Fibroblast of the aortic adventitia (primary cell): ENCODE results near the gene SAFB. TPM values are rescaled to one million over a fixed set of nuclear protein-coding genes. Genes with fewer than 3 reads are reported as not detected.

Experiments used
- DNase-seq: peaks from one replicate; pipeline ENCODE4 v3.0.0-alpha.2; 2010; ENCODE audit warnings: low read depth
- H3K4me3 ChIP-seq: 2 replicates; pipeline ENCODE4 v1.5.1; 2011; ENCODE audit warnings: low read depth, mild to moderate bottlenecking, control low read depth, low read length, moderate library complexity
- CTCF ChIP-seq: IDR thresholded peaks from 2 replicates; pipeline ENCODE4 v1.5.1; 2011; ENCODE audit warnings: mild to moderate bottlenecking, low read length, control low read depth, inconsistent platforms; ENCODE audit not compliant: insufficient read depth
- total RNA-seq: library from RNA; depleted of rRNA; stranded (reverse); fragments of >200 nt; gene quantifications from 2 replicates; pipeline ENCODE4 v1.2.3, GENCODE V29; 2012; ENCODE audit warnings: low replicate concordance

SAFB gene
- total RNA-seq, 1 donor, result 43.5 TPM

- no peak overlapping the region for H3K4me3 ChIP-seq
- no peak for DNase-seq
- no peak for TF ChIP-seq CTCF
These were observed 82.7 kb downstream of the SAFB start for GRCh38 chr19:5705552-5705951.

GRCh38 chr19:5706876-5707573, 84.1 kb downstream of the SAFB start:
- no peak for TF ChIP-seq CTCF
- no peak overlapping the region for H3K4me3 ChIP-seq
- no peak for DNase-seq

GRCh38 chr19:5707576-5708575, 85.0 kb downstream of the SAFB start:
- TF ChIP-seq CTCF, result no peak
- DNase-seq, result no peak
- H3K4me3 ChIP-seq, result no peak overlapping the region

- TF ChIP-seq CTCF, result no peak
- no peak for DNase-seq
- no peak overlapping the region for H3K4me3 ChIP-seq
These were observed 88.1 kb downstream of the SAFB start for GRCh38 chr19:5711025-5711424.

GRCh38 chr19:5711713-5712161, 88.9 kb downstream of the SAFB start:
- no peak for DNase-seq
- H3K4me3 ChIP-seq, result no peak overlapping the region
- no peak for TF ChIP-seq CTCF

- no peak for TF ChIP-seq CTCF
- H3K4me3 ChIP-seq, result no peak overlapping the region
- DNase-seq, result no peak
These were observed 90.3 kb downstream of the SAFB start for GRCh38 chr19:5713228-5713627.
